Astrocyte (in vitro differentiated cells and primary cell): Measurements from ENCODE around the gene GABPA. TPM values are rescaled to one million over a fixed set of nuclear protein-coding genes. Genes with fewer than 3 reads are reported as not detected.

ENCODE experiments used
- DNase-seq: peaks from one replicate; pipeline ENCODE4 v3.0.0-alpha.2; 2010; ENCODE audit warnings: low read depth
- FAIRE-seq: peaks from 2 replicates; lab custom pipeline; 2011; peaks lifted over from hg19 to GRCh38; lab: Jason Lieb, UNC
- H2AFZ ChIP-seq: 2 replicates; pipeline ENCODE4 v1.6.0; 2012; ENCODE audit warnings: low read depth, low read length, inconsistent platforms
- H3K27ac ChIP-seq: 2 replicates; pipeline ENCODE4 v1.5.1; 2011; ENCODE audit warnings: low read depth, low read length, inconsistent platforms
- H3K27me3 ChIP-seq: 2 replicates; pipeline ENCODE4 v1.6.0; 2011; ENCODE audit warnings: low read length, inconsistent platforms; ENCODE audit not compliant: insufficient read depth
- H3K36me3 ChIP-seq: 2 replicates; pipeline ENCODE4 v1.5.1; 2011; ENCODE audit warnings: low read length, inconsistent platforms; ENCODE audit not compliant: insufficient read depth
- H3K4me1 ChIP-seq: 2 replicates; pipeline ENCODE4 v1.5.1; 2011; ENCODE audit warnings: low read length, inconsistent platforms; ENCODE audit not compliant: insufficient read depth
- H3K4me2 ChIP-seq: 2 replicates; pipeline ENCODE4 v1.6.0; 2012; ENCODE audit warnings: low read length, inconsistent platforms
- H3K4me3 ChIP-seq: 2 replicates; pipeline ENCODE4 v1.5.1; 2011; ENCODE audit warnings: low read depth, mild to moderate bottlenecking, low read length, inconsistent platforms; ENCODE audit not compliant: insufficient read depth
- H3K79me2 ChIP-seq: 2 replicates; pipeline ENCODE4 v1.6.0; 2012; ENCODE audit warnings: mild to moderate bottlenecking, low read length, inconsistent platforms; ENCODE audit not compliant: insufficient read depth
- H3K9ac ChIP-seq: 2 replicates; pipeline ENCODE4 v1.6.0; 2012; ENCODE audit warnings: mild to moderate bottlenecking, low read length, inconsistent platforms
- H3K9me3 ChIP-seq: 2 replicates; pipeline ENCODE4 v1.5.1; 2012; ENCODE audit warnings: low read depth, mild to moderate bottlenecking, low read length, inconsistent platforms; ENCODE audit not compliant: insufficient read depth
- H4K20me1 ChIP-seq: 2 replicates; pipeline ENCODE4 v1.6.0; 2012; ENCODE audit warnings: low read length, inconsistent platforms; ENCODE audit not compliant: insufficient read depth
- H3K27ac Mint-ChIP-seq: one replicate; pipeline ENCODE4 v1.8.0; 2021; ENCODE audit warnings: mild to moderate bottlenecking, mixed read lengths; ENCODE audit not compliant: unreplicated experiment
- H3K27me3 Mint-ChIP-seq: one replicate; pipeline ENCODE4 v1.8.0; 2021; ENCODE audit warnings: low read depth, mixed read lengths; ENCODE audit not compliant: unreplicated experiment
- H3K36me3 Mint-ChIP-seq: one replicate; pipeline ENCODE4 v1.8.0; 2021; ENCODE audit warnings: low read depth, mixed read lengths; ENCODE audit not compliant: unreplicated experiment
- H3K4me1 Mint-ChIP-seq: one replicate; pipeline ENCODE4 v1.8.0; 2021; ENCODE audit warnings: low read depth, mixed read lengths; ENCODE audit not compliant: unreplicated experiment
- H3K4me3 Mint-ChIP-seq: one replicate; pipeline ENCODE4 v1.8.0; 2021; ENCODE audit warnings: mild to moderate bottlenecking, moderate library complexity, mixed read lengths; ENCODE audit not compliant: unreplicated experiment
- H3K9me3 Mint-ChIP-seq: one replicate; pipeline ENCODE4 v1.8.0; 2021; ENCODE audit warnings: mild to moderate bottlenecking, mixed read lengths; ENCODE audit not compliant: unreplicated experiment
- EZH2 ChIP-seq: IDR thresholded peaks from 2 replicates; pipeline ENCODE4 v1.6.1; 2012; ENCODE audit warnings: mild to moderate bottlenecking, low read length, inconsistent platforms; ENCODE audit not compliant: insufficient read depth
- total RNA-seq: library from RNA; stranded (reverse); gene quantifications from 2 replicates; pipeline ENCODE4 v1.2.1, GENCODE V29; 2021
- TF ChIP-seq, protein P1 (sequence below): IDR thresholded peaks from 2 replicates; pipeline ENCODE4 v1.5.1; 2011; ENCODE audit warnings: low read depth, mild to moderate bottlenecking, inconsistent platforms, low read length, moderate library complexity; ENCODE audit not compliant: insufficient read depth

GABPA gene
- total RNA-seq, 1 donor from 2014 or later: 23.6 TPM

DNA sequence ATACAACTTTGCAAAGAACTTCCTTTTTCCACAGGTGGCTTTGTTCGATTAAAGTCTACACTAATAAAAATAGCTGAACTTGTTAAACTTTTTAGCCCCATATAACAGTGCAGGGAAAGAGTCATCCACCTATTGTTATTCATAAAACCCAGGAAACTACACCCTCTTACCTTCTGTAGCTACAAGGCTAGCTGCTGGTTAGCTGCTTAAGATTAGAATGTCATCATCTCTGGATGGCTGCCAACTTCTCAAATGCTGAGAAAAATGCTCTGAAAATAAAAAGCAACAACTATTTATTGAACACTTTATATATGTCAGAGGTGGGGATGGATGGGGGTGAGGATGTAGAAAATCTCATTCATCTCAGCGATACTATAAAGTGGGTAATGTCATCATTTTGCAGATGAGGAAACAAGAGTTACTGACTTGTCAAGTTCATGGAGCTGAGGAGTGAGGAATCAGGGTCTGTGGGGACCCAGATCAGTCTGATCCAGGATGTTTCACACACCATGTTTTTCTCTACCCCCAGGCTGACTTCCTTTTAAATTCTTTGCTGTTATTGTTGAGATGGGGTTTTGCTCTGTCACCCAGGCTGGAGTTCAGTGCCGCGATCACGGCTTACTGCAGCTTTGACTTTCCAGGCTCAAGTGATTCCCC is 17.2 kb upstream of the GABPA start:
- Mint-ChIP-seq H3K27me3 (no peaks in the 10 kb centered on the region), H3K4me3 (no peak overlapping the region), H3K9me3 (no peaks in the 10 kb centered on the region), H3K36me3 (peaks cover 4% of the 10 kb centered on the region), H3K27ac (no peak overlapping the region), H3K4me1 (peaks cover 8% of the 10 kb centered on the region)
- Histone ChIP-seq H3K36me3 (peaks cover 7% of the 10 kb centered on the region), H3K27ac (no peak overlapping the region), H3K9me3 (no peaks in the 10 kb centered on the region), H3K9ac (no peak overlapping the region), H3K27me3 (no peaks in the 10 kb centered on the region), H3K4me2 (no peak overlapping the region), H3K4me1 (no peaks in the 10 kb centered on the region), H3K79me2 (no peaks in the 10 kb centered on the region), H4K20me1 (no peaks in the 10 kb centered on the region), H3K4me3 (no peak overlapping the region), H2AFZ (no peak overlapping the region)
- FAIRE-seq (peak; percentile 20), DNase-seq (peak; percentile 3)
- TF ChIP-seq, protein P1, sequence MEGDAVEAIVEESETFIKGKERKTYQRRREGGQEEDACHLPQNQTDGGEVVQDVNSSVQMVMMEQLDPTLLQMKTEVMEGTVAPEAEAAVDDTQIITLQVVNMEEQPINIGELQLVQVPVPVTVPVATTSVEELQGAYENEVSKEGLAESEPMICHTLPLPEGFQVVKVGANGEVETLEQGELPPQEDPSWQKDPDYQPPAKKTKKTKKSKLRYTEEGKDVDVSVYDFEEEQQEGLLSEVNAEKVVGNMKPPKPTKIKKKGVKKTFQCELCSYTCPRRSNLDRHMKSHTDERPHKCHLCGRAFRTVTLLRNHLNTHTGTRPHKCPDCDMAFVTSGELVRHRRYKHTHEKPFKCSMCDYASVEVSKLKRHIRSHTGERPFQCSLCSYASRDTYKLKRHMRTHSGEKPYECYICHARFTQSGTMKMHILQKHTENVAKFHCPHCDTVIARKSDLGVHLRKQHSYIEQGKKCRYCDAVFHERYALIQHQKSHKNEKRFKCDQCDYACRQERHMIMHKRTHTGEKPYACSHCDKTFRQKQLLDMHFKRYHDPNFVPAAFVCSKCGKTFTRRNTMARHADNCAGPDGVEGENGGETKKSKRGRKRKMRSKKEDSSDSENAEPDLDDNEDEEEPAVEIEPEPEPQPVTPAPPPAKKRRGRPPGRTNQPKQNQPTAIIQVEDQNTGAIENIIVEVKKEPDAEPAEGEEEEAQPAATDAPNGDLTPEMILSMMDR: no peak
- no peak for TF ChIP-seq EZH2

DNA sequence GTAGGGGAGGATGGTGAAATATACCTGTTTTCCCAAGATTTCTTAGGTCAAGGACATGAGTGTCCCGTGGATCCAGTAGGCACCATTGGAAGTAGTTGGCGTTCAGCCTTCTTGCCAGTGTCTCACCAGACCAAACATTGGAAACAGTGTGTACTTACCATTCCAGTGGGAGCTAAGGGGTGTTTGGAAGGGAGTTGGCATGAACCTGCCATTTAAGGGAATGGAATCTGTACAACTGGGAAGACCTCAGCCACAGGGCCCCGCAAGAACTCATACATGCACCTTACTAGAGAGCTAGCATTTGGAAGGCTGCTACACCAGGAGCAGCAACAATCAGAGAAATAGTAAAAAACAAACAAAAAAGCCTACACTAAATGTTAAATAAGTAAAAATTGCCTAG is 12.8 kb upstream of the GABPA start:
- Mint-ChIP-seq H3K27me3 (no peaks in the 10 kb centered on the region), H3K4me1 (peaks cover 8% of the 10 kb centered on the region), H3K4me3 (no peak overlapping the region), H3K9me3 (no peaks in the 10 kb centered on the region), H3K27ac (no peak overlapping the region), H3K36me3 (peaks cover 5% of the 10 kb centered on the region)
- Histone ChIP-seq H3K4me1 (no peaks in the 10 kb centered on the region), H3K9ac (no peak overlapping the region), H3K4me2 (no peak overlapping the region), H2AFZ (no peak overlapping the region), H3K79me2 (peaks cover 2% of the 10 kb centered on the region), H4K20me1 (peaks cover 4% of the 10 kb centered on the region), H3K9me3 (no peaks in the 10 kb centered on the region), H3K4me3 (no peak overlapping the region), H3K36me3 (peaks cover 29% of the 10 kb centered on the region), H3K27ac (no peak overlapping the region), H3K27me3 (no peaks in the 10 kb centered on the region)
- DNase-seq: no peak
- no peak for FAIRE-seq
- no peak for TF ChIP-seq EZH2
- TF ChIP-seq, protein P1: no peak

DNA sequence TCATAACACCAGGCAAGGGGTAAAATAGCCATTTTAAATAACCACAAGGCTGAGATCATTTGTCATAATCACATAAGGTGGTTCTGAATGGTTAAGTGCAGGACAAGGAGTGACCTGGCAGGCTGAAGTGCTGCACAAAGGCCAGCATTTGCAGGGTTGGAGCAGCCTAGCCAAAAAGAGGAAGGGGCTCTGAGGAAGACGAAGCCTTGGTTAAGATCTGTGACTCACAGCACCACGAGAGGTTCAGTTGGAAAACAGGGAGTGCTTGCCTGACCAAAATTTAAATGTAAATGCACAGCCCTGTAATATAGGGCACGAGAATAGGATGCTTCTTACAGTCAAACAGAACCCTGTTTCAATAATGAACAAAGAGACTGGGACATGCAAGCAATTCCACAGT is 12.1 kb upstream of the GABPA start:
- Mint-ChIP-seq H3K4me1 (peaks cover 4% of the 10 kb centered on the region), H3K9me3 (no peaks in the 10 kb centered on the region), H3K27ac (no peak overlapping the region), H3K4me3 (no peak overlapping the region), H3K36me3 (peaks cover 5% of the 10 kb centered on the region), H3K27me3 (no peaks in the 10 kb centered on the region)
- FAIRE-seq (no peak), DNase-seq (no peak)
- Histone ChIP-seq H3K27ac (no peak overlapping the region), H3K79me2 (peaks cover 2% of the 10 kb centered on the region), H3K4me3 (no peak overlapping the region), H4K20me1 (peaks cover 4% of the 10 kb centered on the region), H2AFZ (no peak overlapping the region), H3K4me1 (no peaks in the 10 kb centered on the region), H3K4me2 (no peak overlapping the region), H3K27me3 (no peaks in the 10 kb centered on the region), H3K36me3 (peaks cover 36% of the 10 kb centered on the region), H3K9ac (no peak overlapping the region), H3K9me3 (no peaks in the 10 kb centered on the region)
- TF ChIP-seq, protein P1: no peak
- TF ChIP-seq EZH2: no peak
